Activated T-helper 9 cell treated with anti-CD3 and anti-CD28 coated beads, Interleukin-2, amount 50 U/mL, for 16 hours (primary cell): ENCODE data around the gene COX6B1.
"Not testable (repeated sequence)": the region's sequence is repeated elsewhere in the genome, so short reads cannot be mapped to it uniquely, and the experiment has no call there.

Experiments
- DNase-seq: peaks from one replicate; pipeline ENCODE4 v3.0.0-alpha.2; 2020; ENCODE audit warnings: low read depth

Gene COX6B1

GRCh38 chr19:35648017-35648961 is at the start of gene COX6B1:
Gene COX6B1 (plus strand): TSS chr19:35648323. CDS start chr19:35651244, 2,921 bp downstream.
- peak; percentile 87 for DNase-seq

GRCh38 chr19:35601971-35602370 is 46.2 kb upstream of the COX6B1 start:
- DNase-seq, result no peak

- DNase-seq, result not testable (repeated sequence)
Observed at GRCh38 chr19:35604436-35604835, 43.7 kb upstream of the COX6B1 start.

DNA sequence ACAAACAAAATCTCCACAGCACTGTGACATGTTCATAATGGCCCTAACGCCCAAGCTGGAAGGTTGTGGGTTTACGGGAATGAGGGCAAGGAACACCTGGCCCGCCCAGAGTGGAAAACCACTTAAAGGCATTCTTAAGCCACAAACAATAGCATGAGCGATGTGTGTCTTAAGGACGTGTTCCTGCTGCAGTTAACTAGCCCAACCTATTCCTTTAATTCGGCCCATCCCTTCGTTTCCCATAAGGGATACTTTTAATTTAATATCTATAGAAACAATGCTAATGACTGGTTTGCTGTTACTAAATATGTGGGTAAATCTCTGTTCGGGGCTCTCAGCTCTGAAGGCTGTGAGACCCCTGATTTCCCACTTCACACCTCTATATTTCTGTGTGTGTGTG is 41.0 kb upstream of the COX6B1 start:
- not testable (repeated sequence) for DNase-seq

DNA sequence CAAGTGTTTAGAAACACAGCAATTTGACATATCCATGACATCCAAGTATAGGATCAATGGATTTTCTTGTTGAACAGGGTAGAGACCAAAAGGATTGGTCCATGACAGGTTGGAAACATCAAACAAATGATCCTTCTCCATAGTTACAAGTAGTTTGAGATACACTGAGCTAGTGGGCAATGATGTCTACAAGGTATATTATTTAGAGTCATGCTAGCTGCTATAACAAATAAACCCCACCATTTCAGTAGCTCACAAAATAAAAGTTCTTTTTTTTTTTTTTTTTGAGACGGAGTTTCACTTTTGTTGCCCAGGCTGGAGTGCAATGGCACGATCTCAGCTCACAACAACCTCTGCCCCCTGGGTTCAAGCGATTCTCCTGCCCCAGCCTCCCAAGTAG is 40.5 kb upstream of the COX6B1 start:
- DNase-seq, result no peak

- DNase-seq, result no peak
Observed at GRCh38 chr19:35608251-35608650, 39.9 kb upstream of the COX6B1 start.

GRCh38 chr19:35609851-35610353 is 38.2 kb upstream of the COX6B1 start:
- DNase-seq, result no peak

- no peak for DNase-seq
Observed at GRCh38 chr19:35612224-35612558, 35.9 kb upstream of the COX6B1 start.

DNA sequence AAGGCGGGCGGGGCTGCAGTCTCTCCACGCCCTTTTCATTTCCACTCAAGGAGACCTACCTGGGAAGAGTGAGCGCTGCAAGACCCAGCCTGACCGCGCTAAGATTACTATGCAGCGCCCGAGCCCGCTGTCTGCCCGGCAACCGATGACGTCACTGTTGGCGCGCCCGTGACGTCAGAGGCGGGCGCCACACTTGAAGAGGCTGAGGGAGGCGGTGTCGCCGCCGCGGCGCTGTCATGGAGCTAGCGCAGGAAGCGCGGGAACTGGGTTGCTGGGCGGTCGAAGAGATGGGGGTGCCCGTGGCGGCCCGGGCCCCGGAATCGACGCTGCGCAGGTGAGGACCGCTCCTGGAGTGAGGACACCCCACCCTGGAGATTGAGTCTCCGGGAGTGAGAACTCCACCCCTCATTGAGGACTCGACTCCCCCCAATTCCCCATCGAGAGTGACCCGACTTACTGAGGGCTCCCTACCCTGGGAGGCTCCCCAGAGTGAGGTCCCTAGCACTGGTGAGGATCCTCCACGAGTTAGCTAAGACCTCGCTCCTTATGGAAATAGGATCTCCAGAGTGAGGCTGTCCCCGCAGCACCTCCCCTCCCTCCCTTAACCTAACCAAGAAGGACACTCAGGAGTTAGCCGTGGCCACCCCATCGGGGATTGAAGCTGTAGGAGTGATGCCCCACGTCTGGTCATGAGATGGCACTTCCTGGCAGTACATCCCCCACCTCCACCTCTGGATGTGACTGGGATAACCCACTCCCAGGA is 35.4 kb upstream of the COX6B1 start, which contains the start of gene HAUS5:
Gene HAUS5, plus strand, starts transcription at position 177 of the 763 bp plus-strand sequence. Its CDS starts 60 bp downstream, at position 237.
- peak; percentile 95 for DNase-seq

DNA sequence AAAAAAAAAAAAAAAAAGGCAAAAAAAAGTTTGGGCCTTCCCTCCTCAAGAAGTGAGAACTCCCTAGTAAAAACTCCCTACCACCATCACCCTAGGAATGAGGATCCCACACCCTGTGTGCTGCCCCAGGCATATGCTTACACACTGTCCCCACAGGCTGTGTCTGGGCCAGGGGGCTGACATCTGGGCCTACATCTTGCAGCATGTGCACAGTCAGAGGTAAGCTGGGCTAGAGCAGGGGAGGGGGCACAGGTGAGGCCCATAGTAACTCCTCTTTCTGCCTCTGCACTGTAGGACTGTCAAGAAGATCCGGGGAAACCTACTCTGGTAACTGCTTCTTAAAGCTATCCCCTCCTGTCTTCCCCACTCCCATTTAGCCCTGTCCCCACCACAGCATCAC is 34.5 kb upstream of the COX6B1 start:
- no peak for DNase-seq

- DNase-seq, result no peak
Observed at GRCh38 chr19:35615036-35615435, 33.1 kb upstream of the COX6B1 start.

DNA sequence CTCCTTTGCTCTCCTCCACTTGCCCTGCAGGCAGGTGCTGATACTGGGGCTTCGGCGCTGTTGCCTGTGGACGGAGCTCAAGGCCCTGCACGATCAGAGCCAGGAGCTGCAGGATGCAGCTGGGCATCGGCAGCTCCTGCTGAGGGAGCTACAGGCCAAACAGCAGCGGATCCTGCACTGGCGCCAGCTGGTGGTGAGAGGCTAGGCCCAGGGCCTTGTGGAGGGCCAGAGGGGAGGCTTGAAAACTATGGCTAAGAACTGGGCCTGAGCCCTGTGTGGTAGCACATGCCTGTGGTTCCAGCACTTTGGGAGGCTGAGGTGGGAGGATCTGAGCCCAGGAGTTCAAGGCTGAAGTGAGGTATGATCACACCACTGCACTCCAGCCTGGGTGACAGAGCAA is 29.3 kb upstream of the COX6B1 start:
- DNase-seq, result no peak

GRCh38 chr19:35619290-35619923 is 28.7 kb upstream of the COX6B1 start:
- DNase-seq, result no peak

DNA sequence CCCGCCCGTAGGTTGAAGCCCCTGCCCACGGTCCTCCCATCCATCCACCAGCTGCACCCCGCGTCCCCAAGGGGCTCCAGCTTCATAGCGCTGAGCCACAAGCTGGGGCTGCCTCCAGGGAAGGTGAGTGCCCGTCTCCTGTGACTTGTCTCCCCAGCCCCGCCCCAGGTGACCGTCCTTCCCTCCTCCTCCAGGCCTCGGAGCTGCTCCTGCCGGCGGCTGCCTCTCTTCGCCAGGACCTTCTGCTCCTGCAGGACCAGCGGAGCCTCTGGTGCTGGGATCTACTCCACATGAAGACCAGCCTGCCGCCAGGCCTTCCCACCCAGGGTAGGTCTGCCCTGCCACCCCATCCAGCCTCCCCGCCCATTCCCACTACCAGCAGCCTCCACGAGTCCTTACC is 28.1 kb upstream of the COX6B1 start:
- no peak for DNase-seq

GRCh38 chr19:35621708-35622107 is 26.4 kb upstream of the COX6B1 start:
- no peak for DNase-seq

DNA sequence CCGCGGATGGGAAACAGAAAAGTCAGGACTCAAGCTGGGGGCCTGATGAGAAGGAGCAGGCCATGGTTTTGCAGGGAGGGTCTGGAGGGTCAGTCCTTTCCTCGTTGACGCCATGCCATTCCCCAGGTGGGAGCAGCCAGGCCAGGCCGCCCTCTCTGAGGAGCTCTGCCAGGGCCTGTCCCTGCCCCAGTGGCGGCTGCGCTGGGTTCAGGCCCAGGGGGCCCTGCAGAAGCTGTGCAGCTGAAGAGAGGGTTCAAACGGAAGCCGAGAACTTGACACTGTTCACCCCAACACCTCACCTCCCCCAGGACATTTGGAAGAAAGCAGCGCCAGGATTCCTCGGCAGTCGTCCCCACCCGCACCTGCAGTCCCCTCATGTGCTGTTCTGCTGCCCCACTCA is 25.4 kb upstream of the COX6B1 start:
- no peak for DNase-seq

DNA sequence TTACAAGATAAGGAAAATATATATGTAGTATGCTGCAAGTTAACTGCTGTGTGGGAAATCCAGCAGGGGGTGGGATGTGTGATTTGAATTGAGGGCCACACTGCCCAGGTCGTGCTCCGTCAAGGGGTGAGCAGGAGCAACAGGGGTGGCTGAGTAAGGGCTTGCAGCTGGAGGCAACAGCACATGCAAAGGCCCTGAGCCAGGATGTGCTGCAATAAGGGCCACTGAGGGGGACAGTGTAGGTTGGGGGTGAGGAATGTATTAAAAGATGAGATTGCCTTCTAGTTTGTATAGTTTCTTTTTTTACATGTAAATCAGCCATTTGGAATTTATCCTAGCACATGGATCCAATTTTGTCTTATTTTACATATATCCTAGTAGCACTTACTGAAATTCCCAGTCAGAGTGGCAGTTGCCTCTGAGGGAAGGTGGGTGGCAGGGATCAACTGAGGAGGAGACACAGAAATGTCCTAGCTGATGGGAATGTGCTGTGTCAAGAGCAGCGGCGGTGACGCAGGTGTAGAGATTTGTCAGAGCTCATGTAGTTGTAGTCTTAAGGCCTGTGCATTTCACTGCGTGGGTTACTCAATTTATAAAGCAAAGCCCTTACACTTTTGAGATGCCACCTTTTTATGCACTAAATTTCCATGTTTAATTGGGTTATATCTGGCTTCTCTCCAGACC is 24.7 kb upstream of the COX6B1 start:
- DNase-seq, result no peak

- DNase-seq, result no peak
Observed at GRCh38 chr19:35628264-35628564, 19.9 kb upstream of the COX6B1 start.

DNA sequence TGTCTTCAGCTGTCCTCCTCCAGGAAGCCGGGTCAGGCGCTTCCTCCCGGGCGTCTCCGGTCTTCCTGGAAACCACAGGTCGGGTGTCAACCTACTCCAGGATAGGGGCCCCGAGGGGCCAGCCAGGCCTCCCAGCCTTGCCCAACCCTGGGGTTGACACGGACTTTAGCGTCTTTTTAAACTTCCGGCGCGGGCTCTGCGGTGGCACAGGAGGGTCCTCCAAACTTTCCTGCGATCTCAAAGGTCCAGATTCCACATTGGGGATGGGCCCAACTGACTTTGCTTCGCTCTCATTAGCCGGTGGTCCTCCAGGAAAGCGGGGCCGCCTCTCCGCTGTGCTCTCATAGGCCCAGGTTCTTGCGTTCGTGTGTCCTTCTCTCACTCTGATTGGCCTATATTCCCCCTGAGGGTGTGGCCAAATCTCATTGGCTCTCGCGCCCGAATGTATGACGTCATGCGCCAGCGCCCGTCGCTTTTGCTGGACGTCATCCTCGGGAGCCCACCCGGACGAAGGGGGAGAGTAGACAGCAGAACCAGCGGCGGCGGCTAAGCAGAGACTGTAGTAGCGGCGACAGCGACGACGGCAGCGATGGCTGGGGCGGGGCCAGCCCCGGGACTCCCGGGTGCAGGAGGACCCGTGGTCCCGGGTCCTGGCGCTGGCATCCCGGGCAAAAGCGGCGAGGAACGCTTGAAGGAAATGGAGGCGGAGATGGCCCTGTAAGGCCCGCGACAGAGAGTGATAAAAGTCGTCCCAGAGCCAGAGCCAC is 19.4 kb upstream of the COX6B1 start, which contains the start of gene RBM42:
Gene RBM42, plus strand, starts transcription at position 472 of the 767 bp plus-strand sequence. Its CDS starts 118 bp downstream, at position 590.
- DNase-seq, result peak; percentile 94

DNA sequence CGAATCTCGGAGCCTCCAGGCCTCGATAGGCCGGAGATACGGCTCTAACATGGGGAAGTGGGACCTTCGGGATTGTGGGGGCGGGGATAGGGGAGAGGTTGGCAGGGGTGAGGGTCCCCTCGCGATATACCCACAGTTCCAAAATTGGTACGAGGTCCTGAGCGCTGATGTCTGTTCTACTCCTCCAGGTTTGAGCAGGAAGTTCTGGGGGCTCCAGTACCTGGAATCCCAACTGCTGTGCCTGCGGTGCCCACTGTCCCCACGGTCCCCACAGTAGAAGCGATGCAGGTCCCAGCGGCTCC is 18.8 kb upstream of the COX6B1 start:
- no peak for DNase-seq

DNA sequence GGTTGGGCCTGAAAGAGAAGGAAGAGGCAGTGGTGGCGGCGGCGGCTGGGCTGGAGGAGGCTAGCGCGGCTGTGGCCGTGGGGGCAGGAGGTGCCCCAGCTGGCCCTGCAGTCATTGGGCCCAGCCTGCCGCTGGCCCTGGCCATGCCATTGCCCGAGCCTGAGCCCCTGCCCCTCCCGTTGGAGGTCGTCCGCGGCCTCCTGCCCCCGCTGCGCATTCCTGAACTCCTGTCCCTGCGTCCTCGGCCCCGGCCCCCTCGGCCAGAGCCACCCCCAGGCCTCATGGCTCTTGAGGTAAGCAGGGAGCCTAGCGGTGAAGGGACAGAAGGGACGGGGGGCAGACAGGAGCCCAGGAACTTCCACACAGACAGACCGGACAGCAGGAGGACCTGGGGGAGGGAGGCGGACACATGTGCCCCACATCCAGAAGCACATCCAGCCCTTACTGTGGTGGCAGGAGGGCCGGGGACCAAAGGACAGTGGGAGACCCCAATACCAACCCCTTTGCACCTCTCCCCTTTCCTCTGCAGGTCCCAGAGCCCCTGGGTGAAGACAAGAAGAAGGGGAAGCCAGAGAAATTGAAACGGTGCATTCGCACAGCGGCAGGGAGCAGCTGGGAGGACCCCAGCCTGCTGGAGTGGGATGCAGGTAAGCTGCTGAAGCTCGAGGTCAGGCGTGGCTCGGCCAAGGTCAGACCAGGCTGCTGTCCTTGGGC is 14.2 kb upstream of the COX6B1 start:
- DNase-seq, result no peak
